HCT116 (cell line): ENCODE results near the gene G6PD. TPM values are rescaled to one million over a fixed set of nuclear protein-coding genes. Genes with fewer than 3 reads are reported as not detected.
A peak's percentile ranks its signal among the peaks of the same experiment; 100 is the strongest.
"Not testable (repeated sequence)": the region's sequence is repeated elsewhere in the genome, so short reads cannot be mapped to it uniquely, and the experiment has no call there.

Source experiments
- ATAC-seq: fragments of 200-7000 bp; cut with Tn5 transposase; 2 replicates; pipeline ENCODE4 v1.9.1; 2020; ENCODE audit warnings: mild to moderate bottlenecking, moderate library complexity
- BruUV-seq: library from RNA; stranded (reverse); fragments of 400-500 nt; replicated peaks from 2 replicates; lab custom pipeline; 2021; lab: Mats Ljungman, UMichigan
- CTCF ChIA-PET: fragments of 300-600 bp; sonication (Branson Sonifier 250); formaldehyde crosslinking; loops from one replicate; lab custom pipeline; 2021; ENCODE audit warnings: antibody characterized with exemption; lab: Charles Lee
- POLR2A ChIA-PET: fragments of 300-600, 350-600 bp; sonication (Branson Sonifier 250); formaldehyde crosslinking; loops from one replicate; lab custom pipeline; 2021; ENCODE audit warnings: antibody characterized with exemption; lab: Charles Lee
- RAD21 ChIA-PET, 2 experiments: fragments of 300-600 bp; sonication (Branson Sonifier 250); formaldehyde crosslinking; loops; one replicate each; lab custom pipeline; 2023; ENCODE audit warnings: low total read pairs in 2 of 2; ENCODE audit not compliant: uncharacterized antibody in 2 of 2, unreplicated experiment in 2 of 2, low non-redundant PET in 1 of 2; lab: Charles Lee
- DNase-seq: peaks from one replicate; pipeline ENCODE4 v3.0.0-alpha.2; 2010; ENCODE audit warnings: low read depth, low spot score
- H2AFZ ChIP-seq: fragments of 200-600 bp; shearing (Covaris generic), sonication (generic); 2 replicates; pipeline ENCODE4 v1.6.1; 2017; ENCODE audit warnings: low read depth, mixed run types, mixed read lengths, antibody characterized with exemption, low read length; ENCODE audit not compliant: poor library complexity, severe bottlenecking
- H3K27ac ChIP-seq: 2 replicates; pipeline ENCODE4 v1.5.1; 2012; ENCODE audit warnings: low read depth, low read length
- H3K27me3 ChIP-seq: fragments of 200-600 bp; sonication (generic); 2 replicates; pipeline ENCODE4 v1.6.1; 2016; ENCODE audit warnings: mixed run types, low read length, mixed read lengths; ENCODE audit not compliant: insufficient read depth
- H3K36me3 ChIP-seq, 2 experiments: fragments of 200-500 bp in 1 of 2; fragments of 200-600 bp in 1 of 2; sonication (Bioruptor generic) in 1 of 2; sonication (generic) in 1 of 2; 2 replicates each; pipeline versions ENCODE4 v1.5.1 to v1.6.1; 2014 to 2016; ENCODE audit warnings: low read length in 2 of 2, inconsistent platforms in 1 of 2, mixed read lengths in 1 of 2, mixed run types in 1 of 2; ENCODE audit not compliant: insufficient read depth in 2 of 2, control insufficient read depth in 1 of 2
- H3K4me1 ChIP-seq, 2 experiments: fragments of 200-600 bp in 1 of 2; sonication (generic) in 1 of 2; 2 replicates each; pipeline versions ENCODE4 v1.5.1 to v1.6.1; 2012 to 2017; ENCODE audit warnings: low read length in 2 of 2, inconsistent platforms in 1 of 2, mild to moderate bottlenecking in 1 of 2, mixed read lengths in 1 of 2, mixed run types in 1 of 2, moderate library complexity in 1 of 2; ENCODE audit not compliant: insufficient read depth in 2 of 2, control insufficient read depth in 1 of 2
- H3K4me2 ChIP-seq: fragments of 200-600 bp; sonication (generic); 2 replicates; pipeline ENCODE4 v1.6.1; 2017; ENCODE audit warnings: mixed run types, low read length, mixed read lengths
- H3K4me3 ChIP-seq, 2 experiments: fragments of 200-600 bp in 1 of 2; sonication (generic) in 1 of 2; replicated peaks in 1 of 2; 2 replicates each; pipeline ENCODE4 v1.5.1; 2011 to 2016; ENCODE audit warnings: low read length in 2 of 2, control low read depth in 1 of 2, low read depth in 1 of 2, mild to moderate bottlenecking in 1 of 2, mixed read lengths in 1 of 2, mixed run types in 1 of 2
- H3K79me2 ChIP-seq: fragments of 200-600 bp; sonication (generic); 2 replicates; pipeline ENCODE4 v1.6.1; 2017; ENCODE audit warnings: mild to moderate bottlenecking, mixed run types, low read length, moderate library complexity, mixed read lengths; ENCODE audit not compliant: insufficient read depth
- H3K9ac ChIP-seq: fragments of 200-600 bp; sonication (generic); 2 replicates; pipeline ENCODE4 v1.6.1; 2016; ENCODE audit warnings: low read length, mixed read lengths
- H3K9me2 ChIP-seq: fragments of 200-600 bp; sonication (generic), shearing (Covaris generic); 2 replicates; pipeline ENCODE4 v1.6.1; 2017; ENCODE audit warnings: mixed run types, mild to moderate bottlenecking, moderate library complexity; ENCODE audit not compliant: insufficient read depth
- H3K9me3 ChIP-seq, 2 experiments: fragments of 200-500 bp in 1 of 2; fragments of 200-600 bp in 1 of 2; sonication (Bioruptor generic) in 1 of 2; sonication (generic) in 1 of 2; 2 replicates each; pipeline ENCODE4 v1.6.1; 2014 to 2017; ENCODE audit warnings: low read length in 2 of 2, mixed read lengths in 2 of 2, inconsistent platforms in 1 of 2, low read depth in 1 of 2, mild to moderate bottlenecking in 1 of 2, mixed run types in 1 of 2, moderate library complexity in 1 of 2; ENCODE audit not compliant: control insufficient read depth in 1 of 2, insufficient read depth in 1 of 2
- H4K20me1 ChIP-seq: fragments of 200-600 bp; sonication (generic), shearing (Covaris generic); 2 replicates; pipeline ENCODE4 v1.6.1; 2017; ENCODE audit warnings: mixed run types, mild to moderate bottlenecking, moderate library complexity; ENCODE audit not compliant: insufficient read depth
- intact Hi-C: fragments of 100-400 bp; cut with micrococcal nuclease; formaldehyde crosslinking; loops from 2 replicates; pipeline ENCODE4 v1.10.0; 2022
- total RNA-seq: library from RNA; stranded (reverse); gene quantifications from one replicate; pipeline ENCODE4 v1.2.1, GENCODE V29; 2021; ENCODE audit not compliant: unreplicated experiment

The G6PD gene
- total RNA-seq, 1 experiment from 2014 or later = 109 TPM

GRCh38 chrX:154582994-154583393, 36.3 kb upstream of the G6PD start:
- H3K4me2 ChIP-seq, CTCF ChIA-PET, BruUV-seq, H3K79me2 ChIP-seq, H3K27me3 ChIP-seq, intact Hi-C loops, H3K9me2 ChIP-seq, POLR2A ChIA-PET, H3K9ac ChIP-seq, H3K27ac ChIP-seq, H3K9me3 ChIP-seq, H3K4me3 ChIP-seq, H2AFZ ChIP-seq, H3K36me3 ChIP-seq, H3K4me1 ChIP-seq, DNase-seq, H4K20me1 ChIP-seq, RAD21 ChIA-PET: not testable (repeated sequence)
- ATAC-seq = peak; percentile 85

- BruUV-seq, H3K9ac ChIP-seq, H3K27me3 ChIP-seq, H3K27ac ChIP-seq, DNase-seq, H4K20me1 ChIP-seq, CTCF ChIA-PET, H3K9me3 ChIP-seq, H2AFZ ChIP-seq, H3K36me3 ChIP-seq, H3K79me2 ChIP-seq, intact Hi-C loops, H3K4me2 ChIP-seq, RAD21 ChIA-PET, H3K4me1 ChIP-seq, H3K4me3 ChIP-seq, POLR2A ChIA-PET, H3K9me2 ChIP-seq: not testable (repeated sequence)
- peak; percentile 88 for ATAC-seq
These were observed 28.4 kb upstream of the G6PD start for GRCh38 chrX:154575076-154575475.

GRCh38 chrX:154573061-154573460, 26.4 kb upstream of the G6PD start:
- H3K9ac ChIP-seq, H3K9me3 ChIP-seq, H3K79me2 ChIP-seq, H3K4me3 ChIP-seq, H3K27ac ChIP-seq, DNase-seq, H2AFZ ChIP-seq, H3K4me2 ChIP-seq, H4K20me1 ChIP-seq, RAD21 ChIA-PET, H3K4me1 ChIP-seq, intact Hi-C loops, H3K27me3 ChIP-seq, POLR2A ChIA-PET, H3K36me3 ChIP-seq, ATAC-seq, BruUV-seq, H3K9me2 ChIP-seq, CTCF ChIA-PET: not testable (repeated sequence)

- H3K79me2 ChIP-seq, intact Hi-C loops, RAD21 ChIA-PET, CTCF ChIA-PET, DNase-seq, H3K9me2 ChIP-seq, H3K4me1 ChIP-seq, H4K20me1 ChIP-seq, BruUV-seq, H3K4me2 ChIP-seq, POLR2A ChIA-PET, H3K27ac ChIP-seq, ATAC-seq, H3K27me3 ChIP-seq, H3K9ac ChIP-seq, H2AFZ ChIP-seq, H3K9me3 ChIP-seq, H3K36me3 ChIP-seq, H3K4me3 ChIP-seq: not testable (repeated sequence)
These were observed 23.7 kb upstream of the G6PD start for GRCh38 chrX:154570361-154570760.

- CTCF ChIA-PET, H3K27me3 ChIP-seq, H3K27ac ChIP-seq, POLR2A ChIA-PET, H3K79me2 ChIP-seq, BruUV-seq, DNase-seq, H3K36me3 ChIP-seq, RAD21 ChIA-PET, H3K4me1 ChIP-seq, H2AFZ ChIP-seq, H3K9ac ChIP-seq, H4K20me1 ChIP-seq, H3K9me2 ChIP-seq, intact Hi-C loops, H3K4me3 ChIP-seq, H3K4me2 ChIP-seq, H3K9me3 ChIP-seq: not testable (repeated sequence)
- ATAC-seq = peak; percentile 64
These were observed 15.6 kb upstream of the G6PD start for GRCh38 chrX:154562295-154562694.
